GM12891 (cell line): Measurements from ENCODE around the gene C16orf86.

Experiments
- DNase-seq: peaks from one replicate; pipeline ENCODE4 v3.0.0; 2011; ENCODE audit warnings: low spot score; ENCODE audit not compliant: insufficient read length
- FAIRE-seq: peaks from 2 replicates; lab custom pipeline; 2011; peaks lifted over from hg19 to GRCh38; lab: Jason Lieb, UNC
- PAX5 ChIP-seq: IDR thresholded peaks from 2 replicates; pipeline ENCODE4 v1.6.1; 2011; ENCODE audit warnings: low read length, moderate library complexity, mild to moderate bottlenecking; ENCODE audit not compliant: insufficient read depth, severe bottlenecking
- POLR2A ChIP-seq: IDR thresholded peaks from 2 replicates; pipeline ENCODE4 v1.6.1; 2011; ENCODE audit warnings: low read depth, low read length, control low read depth
- POLR2AphosphoS5 ChIP-seq: IDR thresholded peaks from 2 replicates; pipeline ENCODE4 v1.6.1; 2011; ENCODE audit warnings: low read depth, low read length, control low read depth
- POU2F2 ChIP-seq: IDR thresholded peaks from 2 replicates; pipeline ENCODE4 v1.6.1; 2011; ENCODE audit warnings: low read depth, mild to moderate bottlenecking, control low read depth, low read length, moderate library complexity
- SPI1 ChIP-seq: IDR thresholded peaks from 2 replicates; pipeline ENCODE4 v1.6.1; 2011; ENCODE audit warnings: low read depth, low read length, control low read depth
- TAF1 ChIP-seq: IDR thresholded peaks from 2 replicates; pipeline ENCODE4 v1.6.1; 2011; ENCODE audit warnings: low read depth, low read length, control low read depth

The C16orf86 gene

GRCh38 chr16:67647681-67648080 is 18.9 kb upstream of the C16orf86 start:
- TF ChIP-seq POU2F2 (no peak), SPI1 (no peak), TAF1 (no peak), POLR2AphosphoS5 (no peak)
- DNase-seq, result no peak
- no peak for FAIRE-seq

- TF ChIP-seq TAF1 (no peak), POLR2AphosphoS5 (no peak), SPI1 (no peak), POU2F2 (no peak), POLR2A (no peak), PAX5 (no peak)
- DNase-seq (no peak), FAIRE-seq (no peak)
Measured at GRCh38 chr16:67648088-67648763, 18.4 kb upstream of the C16orf86 start.

GRCh38 chr16:67648764-67649407 is 17.7 kb upstream of the C16orf86 start:
- DNase-seq (no peak), FAIRE-seq (no peak)
- no peak for TF ChIP-seq PAX5
- no peak for TF ChIP-seq SPI1
- TF ChIP-seq POLR2A, result no peak
- no peak for TF ChIP-seq TAF1
- no peak for TF ChIP-seq POLR2AphosphoS5
- TF ChIP-seq POU2F2, result no peak

DNA sequence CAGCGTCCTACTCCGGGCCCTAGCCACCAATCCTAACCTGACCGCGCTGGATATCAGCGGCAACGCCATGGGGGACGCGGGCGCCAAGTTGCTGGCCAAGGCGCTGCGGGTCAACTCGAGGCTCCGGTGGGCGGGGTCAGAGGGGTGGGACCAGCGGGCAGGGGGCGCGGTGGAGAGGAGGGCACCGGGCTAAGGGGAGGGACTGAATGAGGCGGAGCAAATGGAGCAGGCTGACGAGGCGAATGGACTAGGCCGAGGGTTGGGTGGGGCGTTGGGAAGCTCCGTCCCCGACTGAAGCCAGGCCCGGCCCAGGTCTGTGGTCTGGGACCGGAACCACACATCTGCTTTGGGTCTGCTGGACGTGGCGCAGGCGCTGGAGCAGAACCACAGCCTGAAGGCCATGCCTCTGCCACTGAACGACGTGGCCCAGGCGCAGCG is 17.1 kb upstream of the C16orf86 start:
- FAIRE-seq (no peak), DNase-seq (no peak)
- TF ChIP-seq POU2F2, result no peak
- TF ChIP-seq SPI1, result no peak
- TF ChIP-seq PAX5, result no peak
- TF ChIP-seq TAF1, result no peak
- no peak for TF ChIP-seq POLR2A
- TF ChIP-seq POLR2AphosphoS5, result no peak

- no peak for FAIRE-seq
- DNase-seq, result no peak
- no peak for TF ChIP-seq POLR2A
- TF ChIP-seq PAX5, result no peak
- no peak for TF ChIP-seq SPI1
- no peak for TF ChIP-seq POLR2AphosphoS5
- TF ChIP-seq TAF1, result no peak
- TF ChIP-seq POU2F2, result no peak
Measured at GRCh38 chr16:67650023-67650422, 16.6 kb upstream of the C16orf86 start.

GRCh38 chr16:67651039-67651438 is 15.6 kb upstream of the C16orf86 start:
- TF ChIP-seq POU2F2, result no peak
- TF ChIP-seq SPI1, result no peak
- TF ChIP-seq POLR2A, result no peak
- TF ChIP-seq PAX5, result no peak
- TF ChIP-seq POLR2AphosphoS5, result no peak
- TF ChIP-seq TAF1, result no peak
- no peak for DNase-seq
- no peak for FAIRE-seq

DNA sequence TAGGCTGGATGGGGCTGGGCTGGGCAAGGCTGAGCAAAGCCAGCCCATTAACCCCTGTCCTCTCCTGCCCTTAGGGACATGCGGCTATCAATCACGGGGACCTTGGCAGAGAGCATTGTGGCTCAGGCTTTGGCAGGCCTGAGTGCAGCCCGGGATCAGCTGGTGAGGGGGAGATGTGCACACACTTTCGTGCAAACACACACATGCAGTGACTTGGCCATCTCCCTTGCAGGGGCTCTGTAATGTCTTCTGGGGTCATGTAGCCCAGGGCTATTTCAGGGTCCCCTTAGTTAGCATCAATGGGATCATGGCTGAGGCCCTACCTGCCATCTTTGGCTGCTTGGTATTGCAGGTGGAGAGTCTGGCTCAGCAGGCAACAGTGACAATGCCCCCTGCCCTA is 14.8 kb upstream of the C16orf86 start:
- DNase-seq (no peak), FAIRE-seq (no peak)
- TF ChIP-seq PAX5, result no peak
- no peak for TF ChIP-seq POLR2AphosphoS5
- no peak for TF ChIP-seq SPI1
- TF ChIP-seq POLR2A, result no peak
- no peak for TF ChIP-seq POU2F2
- no peak for TF ChIP-seq TAF1

DNA sequence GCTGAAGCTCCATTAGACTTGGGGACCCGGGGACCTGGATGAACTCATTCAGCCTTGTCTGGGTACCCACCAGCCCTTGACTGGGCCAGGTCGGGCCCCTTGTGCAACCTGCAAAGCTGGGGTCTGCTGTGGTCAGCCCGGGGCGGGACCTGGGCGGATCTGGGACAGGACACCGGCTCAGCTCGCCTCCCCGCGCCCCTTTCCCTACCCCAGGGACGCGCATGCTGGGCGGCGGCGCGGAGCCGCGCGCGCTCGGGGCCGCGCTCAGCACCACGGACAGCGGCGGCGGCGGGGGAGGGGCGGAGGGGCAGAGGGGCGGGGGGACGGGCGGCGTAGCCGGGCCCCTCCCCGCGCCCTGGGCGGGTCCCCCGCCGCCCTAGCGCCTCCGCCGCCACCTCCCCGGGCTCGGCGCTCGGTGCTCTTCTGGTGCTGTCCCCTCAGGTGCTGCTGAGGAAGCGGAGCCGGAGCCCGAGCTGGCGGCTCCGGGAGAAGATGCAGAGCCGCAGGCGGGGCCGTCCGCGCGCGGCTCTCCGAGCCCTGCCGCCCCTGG is 14.0 kb upstream of the C16orf86 start:
- DNase-seq, result no peak
- no peak for FAIRE-seq
- TF ChIP-seq TAF1 (no peak), POLR2AphosphoS5 (no peak), POLR2A (no peak), SPI1 (no peak), POU2F2 (no peak), PAX5 (no peak)

DNA sequence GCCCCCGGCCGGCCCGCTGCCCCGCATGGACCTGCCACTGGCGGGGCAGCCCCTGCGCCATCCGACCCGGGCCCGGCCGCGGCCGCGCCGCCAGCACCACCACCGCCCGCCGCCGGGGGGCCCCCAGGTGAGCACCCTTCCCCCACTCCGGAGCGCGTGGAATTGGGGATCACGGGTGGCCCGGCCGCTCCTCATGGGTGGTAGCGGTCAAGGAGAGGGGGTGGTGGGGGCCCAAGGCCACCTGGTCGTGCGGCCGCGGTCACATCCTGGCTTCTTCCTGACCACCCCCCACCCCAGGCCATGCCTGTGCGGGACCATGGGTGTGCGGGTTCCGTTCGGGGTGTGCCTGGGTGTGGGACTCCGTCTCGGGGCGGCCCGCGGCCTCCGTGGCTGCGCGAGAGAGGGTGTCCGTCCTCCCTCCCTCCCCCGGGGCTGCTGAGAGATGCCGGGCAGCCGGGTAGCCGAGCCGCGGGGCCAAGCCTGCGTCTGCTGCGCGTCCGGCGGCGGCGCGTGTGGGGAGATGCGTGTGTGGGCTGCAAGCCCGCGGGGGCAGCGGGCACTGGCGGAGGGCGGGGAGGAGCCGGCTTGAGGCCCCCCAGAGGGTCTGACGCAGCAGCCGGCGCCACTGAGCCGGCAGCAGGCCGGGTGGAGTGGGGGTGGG is 13.4 kb upstream of the C16orf86 start:
- DNase-seq (no peak), FAIRE-seq (no peak)
- TF ChIP-seq POLR2AphosphoS5 (no peak), SPI1 (no peak), POU2F2 (no peak), POLR2A (no peak), PAX5 (no peak), TAF1 (no peak)

DNA sequence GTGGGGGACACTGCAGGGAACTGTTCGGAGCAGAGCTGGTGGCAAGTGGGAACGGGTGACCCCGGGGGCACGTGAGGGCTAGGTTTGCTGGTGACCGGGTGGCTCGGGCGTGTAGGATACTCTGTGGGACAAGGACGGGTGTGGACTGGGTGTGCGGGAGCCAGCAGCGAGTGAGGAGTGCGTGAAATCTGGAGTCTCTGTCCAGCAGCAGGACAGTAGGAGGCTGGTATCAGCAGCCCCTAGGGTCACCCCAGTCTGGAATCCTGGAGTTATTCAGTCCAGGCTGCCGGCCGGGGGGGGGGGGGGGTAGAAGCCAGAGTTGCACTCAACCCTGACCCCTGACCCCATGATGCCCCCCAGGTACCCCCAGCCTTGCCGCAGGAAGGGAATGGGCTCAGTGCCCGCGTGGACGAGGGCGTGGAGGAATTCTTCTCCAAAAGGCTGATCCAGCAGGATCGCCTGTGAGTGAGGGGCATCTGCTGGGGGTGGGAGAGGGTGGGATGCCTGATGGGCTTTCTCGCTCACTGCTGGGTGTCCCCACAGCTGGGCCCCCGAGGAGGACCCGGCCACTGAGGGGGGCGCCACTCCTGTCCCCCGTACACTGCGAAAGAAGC is 12.7 kb upstream of the C16orf86 start:
- TF ChIP-seq TAF1 (no peak), POLR2AphosphoS5 (no peak), POU2F2 (no peak), POLR2A (no peak), SPI1 (no peak), PAX5 (no peak)
- FAIRE-seq (no peak), DNase-seq (no peak)

GRCh38 chr16:67654403-67654911 is 12.2 kb upstream of the C16orf86 start:
- FAIRE-seq, result no peak
- no peak for DNase-seq
- TF ChIP-seq POLR2A (no peak), PAX5 (no peak), POLR2AphosphoS5 (no peak), TAF1 (no peak), POU2F2 (no peak), SPI1 (no peak)
